HG02763 (cell line): ENCODE results near the gene SLC44A3.

ENCODE experiments used
- ATAC-seq: cut with Tn5 transposase; IDR thresholded peaks from one replicate; pipeline ENCODE4 v1.9.1; 2021; ENCODE audit warnings: mild to moderate bottlenecking, moderate library complexity; ENCODE audit not compliant: unreplicated experiment

SLC44A3 gene

GRCh38 chr1:94903280-94904009 is 83.3 kb downstream of the SLC44A3 start:
- ATAC-seq = no peak

GRCh38 chr1:94905207-94905606 is 85.0 kb downstream of the SLC44A3 start:
- ATAC-seq = no peak

GRCh38 chr1:94906382-94906781 is 86.2 kb downstream of the SLC44A3 start:
- no peak for ATAC-seq

GRCh38 chr1:94907136-94907535 is 87.0 kb downstream of the SLC44A3 start:
- no peak for ATAC-seq

DNA sequence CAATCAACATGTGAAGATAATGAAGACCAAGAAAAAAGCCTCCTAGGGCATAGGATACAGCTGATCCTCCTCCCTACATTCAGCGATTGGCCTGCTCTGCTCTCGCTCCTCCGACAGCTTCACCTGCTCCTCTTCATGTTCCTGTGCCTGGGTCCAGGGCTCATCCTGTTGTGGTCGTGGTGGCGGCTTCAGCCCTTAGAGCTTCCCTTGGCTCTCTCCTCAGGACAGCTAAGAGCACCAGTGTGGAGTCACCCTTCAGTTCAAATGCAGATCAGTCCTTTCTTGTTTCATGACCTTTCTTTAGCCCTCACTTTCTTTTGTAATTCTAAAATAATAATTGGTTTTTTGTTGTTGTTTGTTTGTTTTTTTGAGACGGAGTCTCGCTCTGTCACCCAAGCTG is 88.0 kb downstream of the SLC44A3 start:
- ATAC-seq = no peak

GRCh38 chr1:94908965-94909364 is 88.8 kb downstream of the SLC44A3 start:
- no peak for ATAC-seq

DNA sequence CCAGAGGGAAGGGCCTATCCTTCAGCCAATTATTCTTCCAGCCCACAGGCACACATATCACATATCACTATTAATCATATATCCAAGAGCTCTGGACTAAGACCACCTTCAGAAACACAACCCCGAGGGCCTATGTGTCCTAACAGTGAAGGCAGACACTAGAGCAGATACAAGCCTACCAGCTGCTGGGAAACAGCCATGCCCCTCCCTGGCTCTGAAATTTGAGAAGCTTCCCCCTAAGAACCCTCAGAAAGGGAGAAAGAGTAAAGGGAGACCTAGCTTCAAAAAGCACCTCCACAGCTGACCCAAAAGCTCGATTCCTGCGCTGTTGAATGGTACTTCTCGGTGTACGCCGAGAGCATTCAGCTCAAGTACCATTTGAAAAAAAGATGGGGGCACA is 89.3 kb downstream of the SLC44A3 start:
- no peak for ATAC-seq

DNA sequence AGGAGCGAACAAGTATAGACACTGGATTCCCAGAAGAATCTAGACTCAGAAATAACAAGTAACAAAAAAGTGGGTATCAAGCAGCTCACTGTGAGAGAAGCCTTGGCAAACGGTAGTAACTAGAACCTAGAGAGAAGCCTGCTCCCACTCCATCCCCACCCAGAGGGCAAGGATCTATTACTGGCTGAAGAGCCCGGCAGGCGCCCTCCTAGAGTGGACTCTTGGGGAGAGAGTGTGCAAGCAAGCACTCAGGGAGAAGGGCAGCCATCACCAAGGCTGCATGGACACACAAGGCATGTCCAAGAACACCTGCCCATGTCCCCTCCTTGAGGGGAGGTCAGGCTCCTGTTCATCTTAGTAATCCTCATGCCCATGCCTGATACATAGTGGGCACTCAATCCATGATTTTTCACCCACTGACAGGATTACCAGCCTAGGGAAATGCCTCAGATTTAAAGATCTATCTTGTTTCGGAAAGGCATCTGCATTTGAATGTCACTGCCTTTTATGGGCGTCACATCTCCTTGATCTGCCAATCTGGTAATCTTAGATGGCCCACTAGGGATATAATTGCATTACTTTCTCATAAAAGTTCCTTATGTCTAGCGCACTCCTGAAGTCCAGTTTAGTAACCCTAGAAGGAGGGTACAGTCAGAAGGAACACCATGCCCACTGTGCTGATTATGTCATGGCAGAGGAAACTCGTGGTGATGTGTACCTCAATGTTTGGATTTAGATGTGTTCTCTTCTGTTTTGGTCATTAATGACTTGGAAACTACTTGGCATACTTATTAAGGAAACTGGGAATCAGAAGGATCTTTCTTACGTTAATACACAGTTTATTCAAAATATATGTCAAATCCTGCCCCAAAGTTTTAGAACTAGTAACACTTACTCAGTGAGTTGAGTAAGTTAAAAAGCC is 92.4 kb downstream of the SLC44A3 start:
- no peak for ATAC-seq

DNA sequence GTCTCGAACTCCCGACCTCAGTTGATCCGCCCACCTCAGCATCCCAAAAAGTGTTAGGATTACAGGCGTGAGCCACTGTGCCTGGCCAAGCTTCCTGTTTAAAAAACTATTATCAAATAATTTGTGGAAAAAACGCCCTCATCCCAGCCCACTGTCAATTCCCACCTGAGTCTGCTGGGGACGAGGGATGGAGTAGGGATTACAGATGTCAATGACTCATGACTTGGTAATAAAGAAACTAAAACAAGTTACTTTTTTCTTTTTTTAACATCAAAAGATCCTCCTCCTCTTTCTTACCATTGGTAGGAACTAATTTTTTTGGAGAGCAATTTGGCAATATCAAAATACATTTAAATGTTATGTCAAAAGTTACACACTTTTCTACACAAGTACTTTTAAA is 97.1 kb downstream of the SLC44A3 start:
- no peak for ATAC-seq

- no peak for ATAC-seq
Measured at GRCh38 chr1:94919241-94920030, 99.3 kb downstream of the SLC44A3 start.

GRCh38 chr1:94920061-94920460 is 99.9 kb downstream of the SLC44A3 start:
- no peak for ATAC-seq

- no peak for ATAC-seq
Measured at GRCh38 chr1:94921977-94922376, 101.8 kb downstream of the SLC44A3 start.

DNA sequence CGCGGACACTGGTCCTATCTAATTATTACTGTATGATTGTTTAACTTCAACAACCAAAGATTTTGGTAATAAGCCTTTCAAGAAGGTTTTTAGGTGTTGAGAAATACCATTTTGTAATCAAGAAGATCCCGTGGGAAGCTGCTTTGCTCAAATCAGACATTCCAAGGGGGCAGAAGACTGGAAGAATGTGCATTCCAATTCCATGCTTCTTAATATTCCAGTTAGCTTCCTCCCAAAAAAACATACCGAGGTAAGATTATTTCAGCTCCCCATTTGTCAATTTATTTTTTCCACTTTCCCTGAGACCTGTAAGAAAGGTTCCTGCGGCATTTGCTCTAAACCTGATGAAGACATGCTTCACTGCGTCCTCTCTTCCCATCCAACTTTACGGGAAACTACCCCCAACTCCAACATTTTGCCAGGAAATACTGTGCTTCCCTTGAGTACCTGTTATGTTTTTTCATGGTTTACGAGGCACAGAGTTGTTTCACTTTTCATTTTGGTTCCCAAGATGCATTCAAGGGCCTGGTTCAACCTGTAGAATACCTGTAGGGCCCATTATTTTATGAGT is 102.7 kb downstream of the SLC44A3 start:
- ATAC-seq = no peak

- no peak for ATAC-seq
Measured at GRCh38 chr1:94925004-94925403, 104.8 kb downstream of the SLC44A3 start.

DNA sequence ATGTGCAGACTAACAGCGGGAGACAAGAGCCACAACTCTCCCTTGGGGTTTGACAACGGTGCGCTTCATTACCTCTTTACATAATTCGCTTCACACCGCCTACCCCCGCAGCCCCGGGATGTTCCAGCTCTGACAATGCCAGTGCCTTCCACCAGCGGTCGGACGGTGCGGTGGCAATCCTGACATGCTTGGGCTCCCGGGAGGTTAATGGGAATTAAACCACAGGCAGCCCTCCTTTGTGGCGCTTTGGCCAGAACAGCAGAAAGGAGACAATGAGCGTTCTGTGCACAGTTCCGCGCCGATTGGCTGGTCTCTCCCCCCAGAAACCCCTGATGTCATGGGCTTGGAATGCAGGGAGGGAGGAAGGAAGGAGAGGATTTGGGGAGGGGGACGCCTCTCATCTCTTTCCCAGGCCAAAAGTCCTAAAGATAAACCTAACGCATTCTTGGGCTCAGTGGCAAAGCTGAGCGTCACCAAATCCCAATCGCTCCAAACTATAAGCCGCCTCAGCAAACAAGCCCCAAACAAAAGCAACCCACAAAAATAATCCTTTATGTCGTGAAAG is 105.5 kb downstream of the SLC44A3 start:
- no peak for ATAC-seq

- ATAC-seq = peak; percentile 12
Measured at GRCh38 chr1:94926126-94926914, 106.2 kb downstream of the SLC44A3 start.

GRCh38 chr1:94926915-94927404 is 106.8 kb downstream of the SLC44A3 start, which contains the start of gene CNN3:
Gene CNN3, minus strand, starts transcription at chr1:94927110. Its CDS starts 216 bp downstream, at chr1:94926894.
- ATAC-seq = peak; percentile 63

DNA sequence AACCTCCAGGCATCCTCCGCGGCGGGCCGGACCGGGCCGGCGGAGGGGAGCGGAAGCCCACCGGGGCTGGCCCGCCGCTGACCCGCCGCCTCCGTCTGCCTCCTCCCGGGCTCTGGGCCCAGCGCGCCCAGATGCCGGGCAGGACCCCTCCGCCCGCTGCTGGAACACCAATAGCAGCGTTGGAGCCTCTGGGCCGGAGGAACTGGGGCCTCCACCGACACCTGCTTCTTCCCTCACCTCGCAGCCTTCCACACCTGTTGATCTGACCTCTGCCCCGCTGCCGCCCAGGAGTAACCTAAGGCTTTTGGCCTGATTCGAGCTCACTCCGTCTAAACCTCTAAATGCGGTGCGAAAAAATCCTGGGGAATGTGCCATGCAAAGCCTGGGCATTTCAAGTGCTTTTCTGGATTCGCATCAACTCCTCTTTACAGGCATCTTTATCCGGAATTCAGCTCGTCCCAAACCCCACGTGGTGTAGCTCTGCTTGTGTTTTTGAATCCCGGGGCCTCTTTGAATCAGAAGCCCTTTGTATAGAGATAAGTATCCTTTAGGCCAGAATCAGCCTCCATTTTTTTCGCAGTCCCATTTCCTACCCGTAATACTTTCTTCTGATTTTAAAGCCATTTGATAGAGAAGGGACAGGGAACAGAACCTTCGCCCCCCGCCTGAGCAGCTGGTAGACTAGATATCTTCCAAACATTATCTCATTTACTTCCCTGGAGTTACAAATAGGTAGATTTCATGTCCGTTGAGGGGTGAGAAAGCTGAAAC is 107.4 kb downstream of the SLC44A3 start:
- no peak for ATAC-seq
